Measurements from ENCODE around the gene LRRC8C. TPM values are rescaled to one million over a fixed set of nuclear protein-coding genes. Genes with fewer than 3 reads are reported as not detected.

LRRC8C gene
- polyA plus RNA-seq, 3 donors = 6.0 to 7.0 (median 6.6) TPM

DNA sequence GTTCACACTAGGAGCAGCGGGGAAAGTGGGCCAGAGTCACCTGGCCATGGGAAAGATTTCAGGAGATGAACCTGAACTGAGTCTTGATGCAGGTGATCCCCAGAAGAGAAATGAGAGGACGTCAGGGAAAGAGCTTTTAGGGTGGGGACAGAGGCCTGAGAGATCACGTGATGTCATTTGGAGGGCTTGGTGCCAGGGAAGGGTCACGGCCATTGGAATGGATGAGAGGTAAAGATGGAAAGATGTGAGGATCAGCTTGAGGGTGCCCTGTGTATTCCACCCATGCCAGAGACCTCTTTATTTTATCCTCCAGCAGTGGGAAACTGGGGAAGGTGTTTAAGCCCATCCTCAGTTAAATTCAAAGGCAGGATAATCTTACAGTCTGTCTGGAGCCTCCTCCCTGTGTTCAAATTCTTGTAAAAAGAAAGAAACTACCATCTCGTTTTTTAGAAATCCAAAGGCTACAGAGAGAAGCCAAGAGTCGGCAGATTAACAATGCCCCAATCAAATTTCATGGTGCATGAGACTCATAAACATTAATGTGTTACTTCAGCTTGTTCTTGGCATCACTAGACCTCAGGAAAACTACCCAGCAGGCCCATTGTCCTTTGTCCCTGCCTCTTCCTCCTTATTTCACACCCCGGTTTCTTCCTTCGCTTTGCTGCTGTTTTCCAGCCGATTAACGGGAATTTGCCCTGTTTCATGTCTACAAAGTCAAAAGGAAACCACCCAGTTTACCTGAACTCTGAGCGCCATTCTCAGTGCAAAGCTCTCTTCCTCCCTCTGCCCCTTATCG, 94.8 kb downstream of the LRRC8C start:
- no peak for DNase-seq

GRCh38 chr1:89728381-89728780, 95.5 kb downstream of the LRRC8C start:
- DNase-seq = no peak

DNA sequence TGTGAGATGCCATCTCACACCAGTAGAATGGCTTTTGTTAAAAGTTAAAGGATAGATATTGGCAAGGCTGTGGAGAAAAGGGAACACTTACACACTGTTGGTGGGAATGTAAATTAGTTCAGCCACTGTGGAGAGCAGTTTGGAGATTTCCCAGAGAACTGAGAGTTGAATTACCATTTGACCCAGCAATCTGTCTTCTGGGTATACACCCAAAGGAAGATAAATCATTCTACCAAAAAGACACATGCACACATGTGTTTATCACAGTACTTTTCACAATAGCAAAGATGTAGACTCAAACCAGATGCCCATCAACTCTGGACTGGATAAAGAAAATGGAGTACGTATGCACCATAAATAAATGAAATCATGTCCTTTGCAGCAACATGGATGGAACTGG, 99.3 kb downstream of the LRRC8C start:
- DNase-seq = no peak

- no peak for DNase-seq
Observed at GRCh38 chr1:89732643-89733222, 99.8 kb downstream of the LRRC8C start.

DNA sequence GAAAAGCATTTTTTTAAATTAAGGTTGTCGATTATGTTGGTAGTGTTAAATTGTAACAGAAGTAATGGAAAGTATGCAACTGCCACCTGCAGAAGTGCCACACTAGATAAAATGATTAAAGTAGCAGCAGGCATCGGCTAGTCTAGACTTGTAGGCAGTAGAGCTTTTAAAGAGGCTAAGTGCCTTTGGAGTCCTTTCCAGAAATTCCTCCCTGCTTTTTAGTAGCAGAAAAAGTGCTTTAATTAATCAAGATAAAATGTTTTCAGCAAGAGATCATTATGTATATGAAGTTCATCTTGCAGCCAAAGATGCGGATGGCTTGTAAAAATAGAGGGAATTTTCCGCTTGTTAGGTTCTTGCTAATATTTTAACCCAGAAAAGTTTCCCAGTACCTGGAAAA, 100.8 kb downstream of the LRRC8C start:
- DNase-seq = no peak

DNA sequence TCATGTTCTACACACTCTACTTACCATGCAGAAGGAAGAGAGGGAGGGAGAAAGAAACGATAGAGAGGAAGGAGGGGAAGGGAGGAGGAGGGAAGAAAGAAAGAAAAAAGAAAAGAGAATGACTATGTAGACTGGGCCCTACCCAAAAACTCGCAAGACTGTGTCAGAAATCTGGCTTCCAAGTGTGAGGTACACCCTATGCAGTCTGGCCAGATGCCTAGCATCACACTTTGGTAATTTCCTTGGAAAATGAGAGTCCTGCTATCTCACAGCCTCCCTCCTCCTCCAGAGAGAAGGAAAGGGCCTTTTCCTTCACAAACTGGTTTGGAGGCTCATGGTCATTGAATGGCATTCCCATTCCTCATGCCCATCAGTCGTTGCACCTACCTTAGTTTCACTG, 101.5 kb downstream of the LRRC8C start:
- no peak for DNase-seq

- DNase-seq = no peak
Observed at GRCh38 chr1:89735479-89735878, 102.6 kb downstream of the LRRC8C start.

- DNase-seq = no peak
Observed at GRCh38 chr1:89736937-89737733, 104.2 kb downstream of the LRRC8C start.

- no peak for DNase-seq
Observed at GRCh38 chr1:89737985-89738510, 105.1 kb downstream of the LRRC8C start.

DNA sequence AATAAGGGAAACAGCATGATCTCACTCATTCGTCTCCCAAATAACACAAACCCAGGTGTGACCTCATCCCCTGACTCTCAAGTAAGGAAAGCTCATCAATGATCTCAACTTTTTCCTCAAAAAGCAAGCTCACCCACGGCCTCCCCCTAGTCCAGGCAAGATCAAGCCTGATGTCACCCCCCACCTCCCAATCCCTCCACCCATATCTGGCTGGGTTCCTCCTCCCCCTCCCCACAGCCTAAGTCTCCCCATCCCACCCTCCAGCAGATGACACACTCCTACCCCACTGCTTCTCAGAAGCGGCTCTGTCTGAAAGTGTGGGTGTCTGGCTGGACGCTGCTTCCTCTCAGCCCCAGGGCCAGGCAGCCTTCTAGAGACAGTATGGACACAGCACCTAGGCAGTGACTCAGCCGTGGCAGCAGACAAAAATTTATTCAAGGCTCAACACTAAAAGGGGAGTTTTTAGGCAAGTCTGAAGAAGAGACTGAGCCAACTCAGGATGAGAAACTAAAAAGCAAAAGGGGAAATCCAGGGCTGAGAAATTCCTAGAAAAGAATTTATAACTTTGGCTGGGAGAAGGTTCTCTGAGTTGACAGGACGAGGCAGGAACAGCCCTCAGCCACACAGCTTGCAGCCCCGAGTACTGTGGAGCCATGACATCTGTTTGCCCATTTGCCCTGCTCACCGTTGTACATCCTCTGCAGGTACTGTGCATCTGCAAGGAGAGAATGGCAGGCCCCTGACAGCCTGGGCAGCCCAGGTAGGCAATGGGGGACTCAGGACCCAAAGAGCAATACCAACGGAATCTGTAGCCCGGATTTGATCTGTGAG, 106.3 kb downstream of the LRRC8C start:
- DNase-seq = no peak

- no peak for DNase-seq
Observed at GRCh38 chr1:89739844-89740216, 106.9 kb downstream of the LRRC8C start.

- DNase-seq = no peak
Observed at GRCh38 chr1:89743788-89744187, 110.9 kb downstream of the LRRC8C start.

GRCh38 chr1:89746424-89747149, 113.7 kb downstream of the LRRC8C start:
- DNase-seq = no peak

GRCh38 chr1:89753761-89754160, 120.8 kb downstream of the LRRC8C start:
- no peak for DNase-seq

GRCh38 chr1:89754518-89754917, 121.6 kb downstream of the LRRC8C start:
- DNase-seq = no peak

DNA sequence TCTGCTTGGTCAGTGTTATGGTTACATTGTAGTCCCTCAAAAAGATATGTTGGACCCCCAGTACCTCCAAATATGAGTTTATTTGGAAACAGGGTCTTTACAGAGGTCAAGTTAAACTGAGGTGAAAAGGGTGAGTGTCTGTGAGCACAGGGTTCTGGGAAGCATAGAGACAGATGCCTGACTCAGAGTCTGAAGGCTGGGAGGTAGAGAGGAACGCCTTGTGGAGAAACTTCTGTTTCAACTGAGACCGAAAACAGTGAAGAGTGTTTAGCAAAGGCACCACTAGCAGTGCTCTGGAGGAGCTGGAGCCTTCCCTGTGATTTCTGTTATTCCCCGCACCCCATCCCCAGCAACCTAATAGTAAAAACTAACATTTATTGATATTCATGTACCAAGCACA, 122.7 kb downstream of the LRRC8C start:
- DNase-seq = no peak

GRCh38 chr1:89757532-89757931, 124.6 kb downstream of the LRRC8C start:
- peak; percentile 46 for DNase-seq

DNA sequence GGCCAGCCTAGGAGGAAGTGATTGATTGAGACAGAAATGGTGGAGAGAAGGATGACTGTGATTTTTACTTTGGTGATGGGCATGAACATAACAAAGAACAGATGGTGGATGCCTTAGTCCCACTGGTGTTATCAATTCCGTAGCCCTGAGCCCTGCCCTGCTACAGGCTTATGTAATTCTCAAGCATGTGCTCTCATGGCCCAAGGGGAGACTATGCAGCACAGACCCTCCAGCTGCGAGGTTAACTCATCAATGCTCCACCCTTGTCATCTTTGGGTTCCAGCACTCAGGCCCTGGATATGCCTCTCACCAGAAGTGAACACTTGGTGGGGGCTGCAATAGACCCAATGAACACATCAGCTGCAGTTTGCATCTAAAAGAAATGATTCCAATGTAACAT, 125.2 kb downstream of the LRRC8C start:
- no peak for DNase-seq

GRCh38 chr1:89759036-89759435, 126.1 kb downstream of the LRRC8C start:
- DNase-seq = no peak

GRCh38 chr1:89760496-89760895, 127.6 kb downstream of the LRRC8C start:
- no peak for DNase-seq

GRCh38 chr1:89761338-89761737, 128.4 kb downstream of the LRRC8C start:
- no peak for DNase-seq
